ENCODE results near the gene UBD. TPM values are rescaled to one million over a fixed set of nuclear protein-coding genes. Genes with fewer than 3 reads are reported as not detected.

The UBD gene
- total and polyA plus RNA-seq, 2 donors, result 155 to 158 TPM

- DNase-seq (ENCODE audit: low read depth in 6 of 9, low spot score in 9 of 9), result no peak
- H3K36me3 ChIP-seq (ENCODE audit: control insufficient read depth in 2 of 2, insufficient read depth in 2 of 2, low read length in 1 of 2), result no peaks in the 10 kb centered on the region
- no peaks in the 10 kb centered on the region for H3K9me3 ChIP-seq (ENCODE audit: control insufficient read depth in 2 of 2, insufficient read depth in 1 of 2, low read length in 1 of 2)
- 88% methylated on average over 5 of the region's 5 CpGs for WGBS
- H3K27ac ChIP-seq (ENCODE audit: low read depth in 1 of 2, low read length in 1 of 2), result no peak overlapping the region
- no peaks in the 10 kb centered on the region for H3K4me1 ChIP-seq (ENCODE audit: control insufficient read depth in 2 of 2, insufficient read depth in 2 of 2, low read length in 2 of 2)
- H3K4me3 ChIP-seq (ENCODE audit: low read length in 2 of 2), result no peak overlapping the region
- H3K27me3 ChIP-seq (ENCODE audit: control insufficient read depth in 2 of 2, insufficient read depth in 1 of 2, low read length in 1 of 2), result no peaks in the 10 kb centered on the region
Observed at GRCh38 chr6:29507319-29507718, 52.2 kb downstream of the UBD start.

GRCh38 chr6:29506446-29507067, 53.0 kb downstream of the UBD start:
- no peak for DNase-seq (ENCODE audit: low read depth in 6 of 9, low spot score in 9 of 9)
- no peaks in the 10 kb centered on the region for H3K4me1 ChIP-seq (ENCODE audit: control insufficient read depth in 2 of 2, insufficient read depth in 2 of 2, low read length in 2 of 2)

GRCh38 chr6:29505808-29506207, 53.7 kb downstream of the UBD start:
- DNase-seq (ENCODE audit: low read depth in 6 of 9, low spot score in 9 of 9), result no peak
- H3K4me3 ChIP-seq (ENCODE audit: low read length in 2 of 2), result no peak overlapping the region
- 94% methylated on average over 3 of the region's 3 CpGs for whole genome bisulfite sequencing

More at GRCh38 chr6:29506446-29507067, 53.0 kb downstream of the UBD start:
- Histone ChIP-seq H3K27me3 (ENCODE audit: control insufficient read depth in 2 of 2, insufficient read depth in 1 of 2, low read length in 1 of 2) (no peaks in the 10 kb centered on the region), H3K27ac (ENCODE audit: low read depth in 1 of 2, low read length in 1 of 2) (no peak overlapping the region), H3K36me3 (ENCODE audit: control insufficient read depth in 2 of 2, insufficient read depth in 2 of 2, low read length in 1 of 2) (no peaks in the 10 kb centered on the region), H3K9me3 (ENCODE audit: control insufficient read depth in 2 of 2, insufficient read depth in 1 of 2, low read length in 1 of 2) (no peaks in the 10 kb centered on the region), H3K4me3 (ENCODE audit: low read length in 2 of 2) (no peak overlapping the region)
- 90% methylated on average over 11 of the region's 11 CpGs for WGBS

More at GRCh38 chr6:29505808-29506207, 53.7 kb downstream of the UBD start:
- Histone ChIP-seq H3K36me3 (ENCODE audit: control insufficient read depth in 2 of 2, insufficient read depth in 2 of 2, low read length in 1 of 2) (no peaks in the 10 kb centered on the region), H3K9me3 (ENCODE audit: control insufficient read depth in 2 of 2, insufficient read depth in 1 of 2, low read length in 1 of 2) (no peaks in the 10 kb centered on the region), H3K27me3 (ENCODE audit: control insufficient read depth in 2 of 2, insufficient read depth in 1 of 2, low read length in 1 of 2) (no peaks in the 10 kb centered on the region), H3K27ac (ENCODE audit: low read depth in 1 of 2, low read length in 1 of 2) (no peak overlapping the region), H3K4me1 (ENCODE audit: control insufficient read depth in 2 of 2, insufficient read depth in 2 of 2, low read length in 2 of 2) (no peaks in the 10 kb centered on the region)

Other genes starting within 250 kb of the UBD start
- gene OR5V1, start 190.9 kb downstream of the UBD start, total RNA-seq, result not detected
- not detected for gene OR5V1, start 190.9 kb downstream of the UBD start, polyA plus RNA-seq
- gene OR12D3, start 184.4 kb downstream of the UBD start, total RNA-seq, result not detected
- gene OR12D3, start 184.4 kb downstream of the UBD start, polyA plus RNA-seq, result not detected
- gene OR12D2, start 164.1 kb downstream of the UBD start, total RNA-seq, result not detected
- not detected for gene OR12D2, start 164.1 kb downstream of the UBD start, polyA plus RNA-seq
- not detected for gene OR12D1, start 144.8 kb downstream of the UBD start, total RNA-seq
- not detected for gene OR12D1, start 144.8 kb downstream of the UBD start, polyA plus RNA-seq
- gene OR10C1, start 120.4 kb downstream of the UBD start, total RNA-seq, result not detected
- not detected for gene OR10C1, start 120.4 kb downstream of the UBD start, polyA plus RNA-seq
- gene OR11A1, start 102.7 kb downstream of the UBD start, total RNA-seq, result under 0.01 TPM
- 0.02 TPM for gene OR11A1, start 102.7 kb downstream of the UBD start, polyA plus RNA-seq
- gene OR2H1, start 102.6 kb downstream of the UBD start, total RNA-seq, result not detected
- 0.05 TPM for gene OR2H1, start 102.6 kb downstream of the UBD start, polyA plus RNA-seq
- gene MAS1L, start 71.8 kb downstream of the UBD start, total RNA-seq, result not detected
- not detected for gene MAS1L, start 71.8 kb downstream of the UBD start, polyA plus RNA-seq
- gene OR2H2, start 25.4 kb upstream of the UBD start, total RNA-seq, result not detected
- gene OR2H2, start 25.4 kb upstream of the UBD start, polyA plus RNA-seq, result under 0.01 TPM
- 1.1 TPM for gene GABBR1, start 73.5 kb upstream of the UBD start, total RNA-seq
- 20.5 TPM for gene GABBR1, start 73.5 kb upstream of the UBD start, polyA plus RNA-seq
- gene MOG, start 97.4 kb upstream of the UBD start, total RNA-seq, result not detected
- 0.11 TPM for gene MOG, start 97.4 kb upstream of the UBD start, polyA plus RNA-seq
- 0.09 TPM for gene ZFP57, start 121.4 kb upstream of the UBD start, total RNA-seq
- gene ZFP57, start 121.4 kb upstream of the UBD start, polyA plus RNA-seq, result 0.05 TPM
- gene HLA-F, start 163.7 kb upstream of the UBD start, total RNA-seq, result 130 TPM
- gene HLA-F, start 163.7 kb upstream of the UBD start, polyA plus RNA-seq, result 530 TPM